Measurements from ENCODE around the gene NKX2-4.
A peak's percentile ranks its signal among the peaks of the same experiment; 100 is the strongest.

DNA sequence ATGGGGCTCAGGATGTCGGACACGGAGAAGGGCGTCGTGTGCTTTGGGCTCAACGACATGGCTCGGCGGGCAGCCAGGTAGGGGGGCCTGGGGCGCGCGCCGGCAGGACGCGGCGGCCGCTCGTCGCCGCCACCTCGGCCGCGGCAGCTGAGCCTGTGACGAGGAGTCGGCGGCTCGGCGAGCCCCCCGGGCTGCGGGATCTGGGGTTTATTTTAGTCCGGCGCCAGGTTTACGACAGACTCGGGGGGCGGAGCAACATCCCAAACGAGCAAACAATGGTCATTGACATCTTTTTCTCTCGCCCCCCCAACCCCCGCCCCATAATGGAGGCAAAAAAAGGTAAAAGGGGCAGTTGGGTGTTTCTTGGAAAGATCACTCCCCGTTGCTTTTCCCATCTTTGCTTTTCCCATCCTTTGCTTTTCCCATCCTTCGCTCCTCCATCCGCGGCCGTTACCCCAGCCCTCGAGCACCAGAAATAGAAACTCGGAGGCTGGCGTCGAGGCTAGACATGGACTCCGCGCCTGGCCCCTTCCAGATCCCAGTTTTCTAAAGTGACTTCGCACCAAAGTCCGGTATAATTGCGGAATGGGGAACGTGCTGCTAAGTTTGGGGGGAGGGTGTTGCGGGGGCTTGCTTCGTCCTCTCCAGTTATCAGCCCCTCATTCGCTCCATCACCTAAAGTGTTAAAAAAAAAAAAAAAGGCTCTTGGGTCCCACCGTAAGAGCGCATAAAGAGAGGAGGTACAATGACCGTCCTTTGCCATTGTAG, at the start of gene NKX2-4:
- TF ChIP-seq EZH2 (IDR thresholded peaks at IDR 0.05; ENCODE audit: low read length, missing control alignments): peak; percentile 98
- TF ChIP-seq, protein P1, sequence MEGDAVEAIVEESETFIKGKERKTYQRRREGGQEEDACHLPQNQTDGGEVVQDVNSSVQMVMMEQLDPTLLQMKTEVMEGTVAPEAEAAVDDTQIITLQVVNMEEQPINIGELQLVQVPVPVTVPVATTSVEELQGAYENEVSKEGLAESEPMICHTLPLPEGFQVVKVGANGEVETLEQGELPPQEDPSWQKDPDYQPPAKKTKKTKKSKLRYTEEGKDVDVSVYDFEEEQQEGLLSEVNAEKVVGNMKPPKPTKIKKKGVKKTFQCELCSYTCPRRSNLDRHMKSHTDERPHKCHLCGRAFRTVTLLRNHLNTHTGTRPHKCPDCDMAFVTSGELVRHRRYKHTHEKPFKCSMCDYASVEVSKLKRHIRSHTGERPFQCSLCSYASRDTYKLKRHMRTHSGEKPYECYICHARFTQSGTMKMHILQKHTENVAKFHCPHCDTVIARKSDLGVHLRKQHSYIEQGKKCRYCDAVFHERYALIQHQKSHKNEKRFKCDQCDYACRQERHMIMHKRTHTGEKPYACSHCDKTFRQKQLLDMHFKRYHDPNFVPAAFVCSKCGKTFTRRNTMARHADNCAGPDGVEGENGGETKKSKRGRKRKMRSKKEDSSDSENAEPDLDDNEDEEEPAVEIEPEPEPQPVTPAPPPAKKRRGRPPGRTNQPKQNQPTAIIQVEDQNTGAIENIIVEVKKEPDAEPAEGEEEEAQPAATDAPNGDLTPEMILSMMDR (conservative IDR thresholded peaks at IDR 0.05 in 1 of 2, IDR thresholded peaks at IDR 0.05 in 1 of 2; ENCODE audit: low read depth in 1 of 2, low read length in 2 of 2): no peak
